ENCODE measurements around the gene TARM1. TPM values are rescaled to one million over a fixed set of nuclear protein-coding genes. Genes with fewer than 3 reads are reported as not detected.

TARM1 gene
- polyA plus RNA-seq, 1 donor from 2014 or later, result not detected

DNA sequence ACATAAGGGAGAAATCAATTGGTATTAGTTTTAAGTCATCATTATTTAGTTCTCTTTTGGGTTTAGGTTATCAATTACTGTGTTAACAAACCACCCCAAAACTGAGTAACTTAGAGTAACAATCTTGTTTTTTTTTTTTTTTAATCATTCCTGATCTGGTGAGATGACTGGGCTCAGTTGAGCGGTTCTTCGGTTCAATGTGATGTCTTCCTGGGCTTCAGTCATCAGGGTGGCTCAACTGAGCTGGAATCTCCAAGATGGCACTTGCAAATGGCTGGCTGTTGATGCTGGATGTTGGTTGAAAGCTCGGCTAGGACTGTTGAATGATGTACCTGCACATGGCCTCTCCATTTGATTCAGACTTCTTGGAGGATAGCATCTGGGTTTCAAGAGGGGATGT is 3.2 kb upstream of the TARM1 start:
- TF ChIP-seq MXI1 (conservative IDR thresholded peaks at IDR 0.05; ENCODE audit: poor library complexity, severe bottlenecking), result no peak
- Histone ChIP-seq H3K9me3 (ENCODE audit: low read length) (no peaks in the 10 kb centered on the region), H3K4me2 (ENCODE audit: low read length) (no peak overlapping the region), H2AFZ (ENCODE audit: low read depth, low read length) (no peak overlapping the region), H3K79me2 (replicated peaks; ENCODE audit: insufficient read depth, low read length) (no peaks in the 10 kb centered on the region), H3K9ac (ENCODE audit: low read length) (no peak overlapping the region), H3K4me3 (ENCODE audit: low read length) (no peak overlapping the region), H3K27ac (ENCODE audit: low read length) (no peak overlapping the region), H3K9me2 (ENCODE audit: insufficient read depth, low read length) (no peaks in the 10 kb centered on the region), H3K27me3 (ENCODE audit: insufficient read depth, low read depth, low read length) (no peaks in the 10 kb centered on the region), H3F3A (ENCODE audit: insufficient read depth, low read length, poor library complexity, severe bottlenecking) (no peaks in the 10 kb centered on the region), H3K36me3 (ENCODE audit: insufficient read depth, low read length) (no peaks in the 10 kb centered on the region), H4K20me1 (ENCODE audit: insufficient read depth) (no peaks in the 10 kb centered on the region)

DNA sequence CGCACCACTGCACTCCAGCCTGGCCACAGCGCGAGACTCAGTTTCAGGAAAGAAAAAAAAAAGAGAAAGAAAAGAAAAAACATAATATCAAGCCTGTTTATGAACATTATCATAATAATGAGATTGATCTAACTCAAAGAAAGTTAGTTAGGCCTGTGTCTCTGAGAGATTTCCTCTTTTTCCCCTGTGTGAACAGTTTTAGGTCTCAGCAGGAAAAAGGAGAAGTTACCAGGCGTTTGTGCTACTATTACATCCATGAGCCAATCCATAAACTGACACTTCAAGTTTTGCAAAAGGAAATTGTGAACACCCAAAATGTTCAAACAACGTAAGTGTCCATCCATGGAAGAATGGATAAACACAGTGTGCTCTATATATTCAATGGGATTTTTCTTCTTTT is 3.8 kb downstream of the TARM1 start:
- Histone ChIP-seq H3K9ac (ENCODE audit: low read length) (no peak overlapping the region), H3K27me3 (ENCODE audit: insufficient read depth, low read depth, low read length) (no peaks in the 10 kb centered on the region), H3K9me2 (ENCODE audit: insufficient read depth, low read length) (no peaks in the 10 kb centered on the region), H4K20me1 (ENCODE audit: insufficient read depth) (no peaks in the 10 kb centered on the region), H3K36me3 (ENCODE audit: insufficient read depth, low read length) (no peaks in the 10 kb centered on the region), H2AFZ (ENCODE audit: low read depth, low read length) (no peak overlapping the region), H3K4me3 (ENCODE audit: low read length) (no peak overlapping the region), H3K9me3 (ENCODE audit: low read length) (no peaks in the 10 kb centered on the region), H3K79me2 (replicated peaks; ENCODE audit: insufficient read depth, low read length) (no peaks in the 10 kb centered on the region), H3K27ac (ENCODE audit: low read length) (no peak overlapping the region), H3K4me2 (ENCODE audit: low read length) (no peak overlapping the region), H3F3A (ENCODE audit: insufficient read depth, low read length, poor library complexity, severe bottlenecking) (no peaks in the 10 kb centered on the region)
- TF ChIP-seq EP300 (conservative IDR thresholded peaks at IDR 0.05; ENCODE audit: poor library complexity, severe bottlenecking) (no peak), TAF1 (IDR thresholded peaks at IDR 0.05; ENCODE audit: low read depth) (no peak), EZH2 (IDR thresholded peaks at IDR 0.05; ENCODE audit: borderline replicate concordance, insufficient read depth, low read length, poor library complexity, severe bottlenecking) (no peak), RAD21 (conservative IDR thresholded peaks at IDR 0.05) (no peak), POLR2AphosphoS5 (IDR thresholded peaks at IDR 0.05) (no peak), SMC3 (conservative IDR thresholded peaks at IDR 0.05; ENCODE audit: poor library complexity) (no peak), MXI1 (conservative IDR thresholded peaks at IDR 0.05; ENCODE audit: poor library complexity, severe bottlenecking) (no peak)
- TF ChIP-seq, protein P1, sequence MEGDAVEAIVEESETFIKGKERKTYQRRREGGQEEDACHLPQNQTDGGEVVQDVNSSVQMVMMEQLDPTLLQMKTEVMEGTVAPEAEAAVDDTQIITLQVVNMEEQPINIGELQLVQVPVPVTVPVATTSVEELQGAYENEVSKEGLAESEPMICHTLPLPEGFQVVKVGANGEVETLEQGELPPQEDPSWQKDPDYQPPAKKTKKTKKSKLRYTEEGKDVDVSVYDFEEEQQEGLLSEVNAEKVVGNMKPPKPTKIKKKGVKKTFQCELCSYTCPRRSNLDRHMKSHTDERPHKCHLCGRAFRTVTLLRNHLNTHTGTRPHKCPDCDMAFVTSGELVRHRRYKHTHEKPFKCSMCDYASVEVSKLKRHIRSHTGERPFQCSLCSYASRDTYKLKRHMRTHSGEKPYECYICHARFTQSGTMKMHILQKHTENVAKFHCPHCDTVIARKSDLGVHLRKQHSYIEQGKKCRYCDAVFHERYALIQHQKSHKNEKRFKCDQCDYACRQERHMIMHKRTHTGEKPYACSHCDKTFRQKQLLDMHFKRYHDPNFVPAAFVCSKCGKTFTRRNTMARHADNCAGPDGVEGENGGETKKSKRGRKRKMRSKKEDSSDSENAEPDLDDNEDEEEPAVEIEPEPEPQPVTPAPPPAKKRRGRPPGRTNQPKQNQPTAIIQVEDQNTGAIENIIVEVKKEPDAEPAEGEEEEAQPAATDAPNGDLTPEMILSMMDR (IDR thresholded peaks at IDR 0.05; ENCODE audit: poor library complexity, severe bottlenecking), result no peak
- TF ChIP-seq, protein P2, sequence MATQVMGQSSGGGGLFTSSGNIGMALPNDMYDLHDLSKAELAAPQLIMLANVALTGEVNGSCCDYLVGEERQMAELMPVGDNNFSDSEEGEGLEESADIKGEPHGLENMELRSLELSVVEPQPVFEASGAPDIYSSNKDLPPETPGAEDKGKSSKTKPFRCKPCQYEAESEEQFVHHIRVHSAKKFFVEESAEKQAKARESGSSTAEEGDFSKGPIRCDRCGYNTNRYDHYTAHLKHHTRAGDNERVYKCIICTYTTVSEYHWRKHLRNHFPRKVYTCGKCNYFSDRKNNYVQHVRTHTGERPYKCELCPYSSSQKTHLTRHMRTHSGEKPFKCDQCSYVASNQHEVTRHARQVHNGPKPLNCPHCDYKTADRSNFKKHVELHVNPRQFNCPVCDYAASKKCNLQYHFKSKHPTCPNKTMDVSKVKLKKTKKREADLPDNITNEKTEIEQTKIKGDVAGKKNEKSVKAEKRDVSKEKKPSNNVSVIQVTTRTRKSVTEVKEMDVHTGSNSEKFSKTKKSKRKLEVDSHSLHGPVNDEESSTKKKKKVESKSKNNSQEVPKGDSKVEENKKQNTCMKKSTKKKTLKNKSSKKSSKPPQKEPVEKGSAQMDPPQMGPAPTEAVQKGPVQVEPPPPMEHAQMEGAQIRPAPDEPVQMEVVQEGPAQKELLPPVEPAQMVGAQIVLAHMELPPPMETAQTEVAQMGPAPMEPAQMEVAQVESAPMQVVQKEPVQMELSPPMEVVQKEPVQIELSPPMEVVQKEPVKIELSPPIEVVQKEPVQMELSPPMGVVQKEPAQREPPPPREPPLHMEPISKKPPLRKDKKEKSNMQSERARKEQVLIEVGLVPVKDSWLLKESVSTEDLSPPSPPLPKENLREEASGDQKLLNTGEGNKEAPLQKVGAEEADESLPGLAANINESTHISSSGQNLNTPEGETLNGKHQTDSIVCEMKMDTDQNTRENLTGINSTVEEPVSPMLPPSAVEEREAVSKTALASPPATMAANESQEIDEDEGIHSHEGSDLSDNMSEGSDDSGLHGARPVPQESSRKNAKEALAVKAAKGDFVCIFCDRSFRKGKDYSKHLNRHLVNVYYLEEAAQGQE (IDR thresholded peaks at IDR 0.05; ENCODE audit: borderline replicate concordance), result no peak

DNA sequence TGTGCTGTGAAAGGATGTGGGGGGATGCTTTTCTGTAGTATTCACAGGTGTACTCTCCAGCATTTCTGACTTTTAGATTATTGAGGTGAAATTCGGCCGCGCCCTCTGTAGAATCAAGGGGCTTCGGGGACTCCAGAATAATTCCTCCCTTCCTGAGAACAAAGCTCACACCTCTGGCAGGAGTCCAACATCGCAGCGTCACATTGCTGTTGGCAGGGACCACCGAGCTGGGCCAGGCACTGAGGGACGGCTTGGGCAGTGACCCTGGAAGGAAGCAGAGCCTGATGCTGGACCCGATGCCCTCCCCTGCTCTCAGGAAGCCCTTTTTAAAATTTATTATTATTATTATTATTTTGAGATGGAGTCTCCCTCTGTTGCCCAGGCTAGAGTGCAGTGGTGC is 6.3 kb downstream of the TARM1 start:
- TF ChIP-seq, protein P1 (IDR thresholded peaks at IDR 0.05; ENCODE audit: poor library complexity, severe bottlenecking), result no peak
- TF ChIP-seq POLR2AphosphoS5 (IDR thresholded peaks at IDR 0.05), result no peak
- TF ChIP-seq SMC3 (conservative IDR thresholded peaks at IDR 0.05; ENCODE audit: poor library complexity), result no peak
- no peak for TF ChIP-seq TAF1 (IDR thresholded peaks at IDR 0.05; ENCODE audit: low read depth)
- TF ChIP-seq MXI1 (conservative IDR thresholded peaks at IDR 0.05; ENCODE audit: poor library complexity, severe bottlenecking), result no peak
- TF ChIP-seq RAD21 (conservative IDR thresholded peaks at IDR 0.05), result no peak
- no peak for TF ChIP-seq EP300 (conservative IDR thresholded peaks at IDR 0.05; ENCODE audit: poor library complexity, severe bottlenecking)
- TF ChIP-seq, protein P2 (IDR thresholded peaks at IDR 0.05; ENCODE audit: borderline replicate concordance), result no peak
- TF ChIP-seq EZH2 (IDR thresholded peaks at IDR 0.05; ENCODE audit: borderline replicate concordance, insufficient read depth, low read length, poor library complexity, severe bottlenecking), result no peak
- Histone ChIP-seq H3K27me3 (ENCODE audit: insufficient read depth, low read depth, low read length) (no peaks in the 10 kb centered on the region), H3K9ac (ENCODE audit: low read length) (no peak overlapping the region), H4K20me1 (ENCODE audit: insufficient read depth) (no peaks in the 10 kb centered on the region), H3F3A (ENCODE audit: insufficient read depth, low read length, poor library complexity, severe bottlenecking) (no peaks in the 10 kb centered on the region), H3K36me3 (ENCODE audit: insufficient read depth, low read length) (no peaks in the 10 kb centered on the region), H3K4me2 (ENCODE audit: low read length) (no peak overlapping the region), H3K27ac (ENCODE audit: low read length) (no peak overlapping the region), H3K4me3 (ENCODE audit: low read length) (no peak overlapping the region), H3K9me3 (ENCODE audit: low read length) (no peaks in the 10 kb centered on the region), H3K9me2 (ENCODE audit: insufficient read depth, low read length) (no peaks in the 10 kb centered on the region), H3K79me2 (replicated peaks; ENCODE audit: insufficient read depth, low read length) (no peaks in the 10 kb centered on the region), H2AFZ (ENCODE audit: low read depth, low read length) (no peak overlapping the region)
